Measurements from ENCODE around the gene TARS1.

DNA sequence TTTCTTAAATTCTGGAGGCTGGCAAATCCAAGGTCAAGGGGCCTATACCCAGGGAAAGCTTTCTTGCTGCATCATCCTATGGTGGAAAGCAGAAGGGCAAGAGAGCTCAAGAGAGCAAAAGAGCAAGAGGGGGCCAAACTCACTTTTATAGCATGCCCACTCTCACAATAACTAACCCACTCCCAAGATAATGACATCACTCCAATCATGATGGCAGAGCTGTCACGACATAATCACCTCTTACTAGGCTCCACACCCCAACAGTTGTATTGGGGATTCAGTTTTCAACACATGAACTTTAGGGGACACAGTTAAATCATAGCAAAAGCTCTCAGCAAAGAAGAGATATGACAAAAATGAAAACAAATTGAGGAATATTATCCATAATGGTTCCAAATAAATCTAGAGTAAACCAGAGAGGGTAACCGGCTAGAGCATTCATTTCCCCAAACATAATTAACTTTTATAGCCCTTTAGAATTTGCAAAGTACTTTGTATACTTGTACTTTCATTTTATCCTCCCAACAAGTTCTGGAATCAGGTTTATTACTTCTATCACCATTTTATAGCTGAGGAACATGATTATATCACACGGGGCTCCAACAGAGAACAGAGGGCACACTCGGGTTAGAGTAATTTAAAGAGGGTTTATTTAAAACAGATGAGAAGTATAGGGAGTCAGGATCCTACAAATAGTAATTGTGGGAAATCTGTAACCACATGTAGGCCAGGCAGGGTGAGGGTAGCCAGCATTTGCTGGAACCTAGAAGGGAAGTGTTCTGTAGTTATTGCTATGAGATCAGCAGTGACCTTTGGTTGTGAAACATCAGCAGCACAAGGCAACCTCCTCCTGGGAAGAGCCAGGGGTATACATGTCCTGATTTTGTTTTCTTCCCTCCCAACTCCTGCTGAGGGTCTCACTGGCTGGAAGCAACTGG is 7.2 kb upstream of the TARS1 start:
- TF ChIP-seq, protein P1, sequence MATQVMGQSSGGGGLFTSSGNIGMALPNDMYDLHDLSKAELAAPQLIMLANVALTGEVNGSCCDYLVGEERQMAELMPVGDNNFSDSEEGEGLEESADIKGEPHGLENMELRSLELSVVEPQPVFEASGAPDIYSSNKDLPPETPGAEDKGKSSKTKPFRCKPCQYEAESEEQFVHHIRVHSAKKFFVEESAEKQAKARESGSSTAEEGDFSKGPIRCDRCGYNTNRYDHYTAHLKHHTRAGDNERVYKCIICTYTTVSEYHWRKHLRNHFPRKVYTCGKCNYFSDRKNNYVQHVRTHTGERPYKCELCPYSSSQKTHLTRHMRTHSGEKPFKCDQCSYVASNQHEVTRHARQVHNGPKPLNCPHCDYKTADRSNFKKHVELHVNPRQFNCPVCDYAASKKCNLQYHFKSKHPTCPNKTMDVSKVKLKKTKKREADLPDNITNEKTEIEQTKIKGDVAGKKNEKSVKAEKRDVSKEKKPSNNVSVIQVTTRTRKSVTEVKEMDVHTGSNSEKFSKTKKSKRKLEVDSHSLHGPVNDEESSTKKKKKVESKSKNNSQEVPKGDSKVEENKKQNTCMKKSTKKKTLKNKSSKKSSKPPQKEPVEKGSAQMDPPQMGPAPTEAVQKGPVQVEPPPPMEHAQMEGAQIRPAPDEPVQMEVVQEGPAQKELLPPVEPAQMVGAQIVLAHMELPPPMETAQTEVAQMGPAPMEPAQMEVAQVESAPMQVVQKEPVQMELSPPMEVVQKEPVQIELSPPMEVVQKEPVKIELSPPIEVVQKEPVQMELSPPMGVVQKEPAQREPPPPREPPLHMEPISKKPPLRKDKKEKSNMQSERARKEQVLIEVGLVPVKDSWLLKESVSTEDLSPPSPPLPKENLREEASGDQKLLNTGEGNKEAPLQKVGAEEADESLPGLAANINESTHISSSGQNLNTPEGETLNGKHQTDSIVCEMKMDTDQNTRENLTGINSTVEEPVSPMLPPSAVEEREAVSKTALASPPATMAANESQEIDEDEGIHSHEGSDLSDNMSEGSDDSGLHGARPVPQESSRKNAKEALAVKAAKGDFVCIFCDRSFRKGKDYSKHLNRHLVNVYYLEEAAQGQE (tag by site-specific recombination; IDR thresholded peaks at IDR 0.05), result no peak
- TF ChIP-seq, protein P2, sequence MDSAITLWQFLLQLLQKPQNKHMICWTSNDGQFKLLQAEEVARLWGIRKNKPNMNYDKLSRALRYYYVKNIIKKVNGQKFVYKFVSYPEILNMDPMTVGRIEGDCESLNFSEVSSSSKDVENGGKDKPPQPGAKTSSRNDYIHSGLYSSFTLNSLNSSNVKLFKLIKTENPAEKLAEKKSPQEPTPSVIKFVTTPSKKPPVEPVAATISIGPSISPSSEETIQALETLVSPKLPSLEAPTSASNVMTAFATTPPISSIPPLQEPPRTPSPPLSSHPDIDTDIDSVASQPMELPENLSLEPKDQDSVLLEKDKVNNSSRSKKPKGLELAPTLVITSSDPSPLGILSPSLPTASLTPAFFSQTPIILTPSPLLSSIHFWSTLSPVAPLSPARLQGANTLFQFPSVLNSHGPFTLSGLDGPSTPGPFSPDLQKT (IDR thresholded peaks at IDR 0.05; ENCODE audit: borderline replicate concordance, low read depth, low read length), result no peak
- TF ChIP-seq ZNF416 (tag by site-specific recombination; IDR thresholded peaks at IDR 0.05) (no peak), SP2 (tag by site-specific recombination; IDR thresholded peaks at IDR 0.05) (no peak), ZNF747 (tag by site-specific recombination; IDR thresholded peaks at IDR 0.05) (no peak), ZFP41 (tag by site-specific recombination; IDR thresholded peaks at IDR 0.05; ENCODE audit: borderline replicate concordance) (no peak), ZFP69B (tag by site-specific recombination; IDR thresholded peaks at IDR 0.05) (no peak), ZSCAN23 (tag by site-specific recombination; IDR thresholded peaks at IDR 0.05) (no peak), HOXA7 (CRISPR knock-in tag; IDR thresholded peaks at IDR 0.05; ENCODE audit: borderline replicate concordance) (no peak), ZNF121 (tag by site-specific recombination; IDR thresholded peaks at IDR 0.05) (no peak)
- TF ChIP-seq, protein P3, sequence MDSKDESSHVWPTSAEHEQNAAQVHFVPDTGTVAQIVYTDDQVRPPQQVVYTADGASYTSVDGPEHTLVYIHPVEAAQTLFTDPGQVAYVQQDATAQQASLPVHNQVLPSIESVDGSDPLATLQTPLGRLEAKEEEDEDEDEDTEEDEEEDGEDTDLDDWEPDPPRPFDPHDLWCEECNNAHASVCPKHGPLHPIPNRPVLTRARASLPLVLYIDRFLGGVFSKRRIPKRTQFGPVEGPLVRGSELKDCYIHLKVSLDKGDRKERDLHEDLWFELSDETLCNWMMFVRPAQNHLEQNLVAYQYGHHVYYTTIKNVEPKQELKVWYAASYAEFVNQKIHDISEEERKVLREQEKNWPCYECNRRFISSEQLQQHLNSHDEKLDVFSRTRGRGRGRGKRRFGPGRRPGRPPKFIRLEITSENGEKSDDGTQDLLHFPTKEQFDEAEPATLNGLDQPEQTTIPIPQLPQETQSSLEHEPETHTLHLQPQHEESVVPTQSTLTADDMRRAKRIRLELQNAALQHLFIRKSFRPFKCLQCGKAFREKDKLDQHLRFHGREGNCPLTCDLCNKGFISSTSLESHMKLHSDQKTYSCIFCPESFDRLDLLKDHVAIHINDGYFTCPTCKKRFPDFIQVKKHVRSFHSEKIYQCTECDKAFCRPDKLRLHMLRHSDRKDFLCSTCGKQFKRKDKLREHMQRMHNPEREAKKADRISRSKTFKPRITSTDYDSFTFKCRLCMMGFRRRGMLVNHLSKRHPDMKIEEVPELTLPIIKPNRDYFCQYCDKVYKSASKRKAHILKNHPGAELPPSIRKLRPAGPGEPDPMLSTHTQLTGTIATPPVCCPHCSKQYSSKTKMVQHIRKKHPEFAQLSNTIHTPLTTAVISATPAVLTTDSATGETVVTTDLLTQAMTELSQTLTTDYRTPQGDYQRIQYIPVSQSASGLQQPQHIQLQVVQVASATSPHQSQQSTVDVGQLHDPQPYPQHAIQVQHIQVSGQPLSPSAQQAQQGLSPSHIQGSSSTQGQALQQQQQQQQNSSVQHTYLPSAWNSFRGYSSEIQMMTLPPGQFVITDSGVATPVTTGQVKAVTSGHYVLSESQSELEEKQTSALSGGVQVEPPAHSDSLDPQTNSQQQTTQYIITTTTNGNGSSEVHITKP (tag by site-specific recombination; IDR thresholded peaks at IDR 0.05), result no peak
- TF ChIP-seq, protein P4, sequence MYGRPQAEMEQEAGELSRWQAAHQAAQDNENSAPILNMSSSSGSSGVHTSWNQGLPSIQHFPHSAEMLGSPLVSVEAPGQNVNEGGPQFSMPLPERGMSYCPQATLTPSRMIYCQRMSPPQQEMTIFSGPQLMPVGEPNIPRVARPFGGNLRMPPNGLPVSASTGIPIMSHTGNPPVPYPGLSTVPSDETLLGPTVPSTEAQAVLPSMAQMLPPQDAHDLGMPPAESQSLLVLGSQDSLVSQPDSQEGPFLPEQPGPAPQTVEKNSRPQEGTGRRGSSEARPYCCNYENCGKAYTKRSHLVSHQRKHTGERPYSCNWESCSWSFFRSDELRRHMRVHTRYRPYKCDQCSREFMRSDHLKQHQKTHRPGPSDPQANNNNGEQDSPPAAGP (tag by site-specific recombination; IDR thresholded peaks at IDR 0.05), result no peak
